Measurements from ENCODE around the gene RPL41. TPM values are rescaled to one million over a fixed set of nuclear protein-coding genes. Genes with fewer than 3 reads are reported as not detected.

Gene RPL41
- total and polyA plus RNA-seq, 9 of the 15 experiments (the other 6 are each of a cell fraction or from before 2014, with no cell fraction given), result 3,403 to 11,276 (median 5,604) TPM

- TF ChIP-seq CREB3L1 (IDR thresholded peaks at IDR 0.05; ENCODE audit: borderline replicate concordance, low read depth) (no peak), ZNF23 (CRISPR knock-in tag; IDR thresholded peaks at IDR 0.05) (no peak), ELF2 (CRISPR knock-in tag; IDR thresholded peaks at IDR 0.05) (no peak), ARID3B (CRISPR knock-in tag; IDR thresholded peaks at IDR 0.05; ENCODE audit: borderline replicate concordance) (no peak), HMG20B (CRISPR knock-in tag; IDR thresholded peaks at IDR 0.05) (no peak), ZKSCAN1 (IDR thresholded peaks at IDR 0.05; ENCODE audit: low read depth, low read length) (peak; percentile 47; the same call in 1 of the 2 replicates), ZNF695 (CRISPR knock-in tag; IDR thresholded peaks at IDR 0.05) (no peak), MEF2A (IDR thresholded peaks at IDR 0.05; ENCODE audit: control insufficient read depth, low read depth, low read length) (no peak), NFE2 (IDR thresholded peaks at IDR 0.05; ENCODE audit: low read depth) (0 out of 2 replicates have a peak, but pooled peaks have one; percentile 1), CHAMP1 (IDR thresholded peaks at IDR 0.05) (no peak), RREB1 (CRISPR knock-in tag; IDR thresholded peaks at IDR 0.05) (no peak), ARHGAP35 (IDR thresholded peaks at IDR 0.05; ENCODE audit: partially characterized antibody) (no peak), MAFF (IDR thresholded peaks at IDR 0.05; ENCODE audit: low read length) (no peak), ZNF224 (CRISPR knock-in tag; IDR thresholded peaks at IDR 0.05) (no peak), ZNF121 (CRISPR knock-in tag; conservative IDR thresholded peaks at IDR 0.05) (peak; percentile 87), ZNF174 (CRISPR knock-in tag; IDR thresholded peaks at IDR 0.05) (no peak), CBFA2T3 (IDR thresholded peaks at IDR 0.05) (no peak)
Measured at GRCh38 chr12:56157201-56158028, 41.0 kb downstream of the RPL41 start (continued).

Data from K562 (cell line).